HG03354 (cell line): ENCODE measurements around the gene PSMB10.
"Not testable (repeated sequence)": the region's sequence is repeated elsewhere in the genome, so short reads cannot be mapped to it uniquely, and the experiment has no call there.

Experiments used
- ATAC-seq: cut with Tn5 transposase; IDR thresholded peaks from one replicate; pipeline ENCODE4 v1.9.1; 2021; ENCODE audit warnings: mild to moderate bottlenecking; ENCODE audit not compliant: unreplicated experiment, poor library complexity, severe bottlenecking

The PSMB10 gene

GRCh38 chr16:67930191-67930590, 6.5 kb downstream of the PSMB10 start:
- ATAC-seq = no peak

GRCh38 chr16:67928561-67929364, 7.9 kb downstream of the PSMB10 start:
- ATAC-seq = peak; percentile 58

- ATAC-seq = no peak
Observed at GRCh38 chr16:67928147-67928546, 8.5 kb downstream of the PSMB10 start.

- no peak for ATAC-seq
Observed at GRCh38 chr16:67927131-67927941, 9.3 kb downstream of the PSMB10 start.

- ATAC-seq = no peak
Observed at GRCh38 chr16:67926181-67926750, 10.4 kb downstream of the PSMB10 start.

GRCh38 chr16:67924140-67924906, 12.3 kb downstream of the PSMB10 start:
- no peak for ATAC-seq

GRCh38 chr16:67923414-67924116, 13.1 kb downstream of the PSMB10 start:
- no peak for ATAC-seq

- ATAC-seq = no peak
Observed at GRCh38 chr16:67922740-67923139, 13.9 kb downstream of the PSMB10 start.

GRCh38 chr16:67922221-67922620, 14.4 kb downstream of the PSMB10 start:
- no peak for ATAC-seq

- ATAC-seq = no peak
Observed at GRCh38 chr16:67919622-67920221, 16.9 kb downstream of the PSMB10 start.

GRCh38 chr16:67917852-67918236, 18.8 kb downstream of the PSMB10 start:
- no peak for ATAC-seq

GRCh38 chr16:67917140-67917851, 19.4 kb downstream of the PSMB10 start:
- ATAC-seq = no peak

- no peak for ATAC-seq
Observed at GRCh38 chr16:67915831-67916723, 20.6 kb downstream of the PSMB10 start.

- not testable (repeated sequence) for ATAC-seq
Observed at GRCh38 chr16:67915496-67915769, 21.2 kb downstream of the PSMB10 start.

- no peak for ATAC-seq
Observed at GRCh38 chr16:67914758-67915495, 21.7 kb downstream of the PSMB10 start.

- ATAC-seq = no peak
Observed at GRCh38 chr16:67910158-67910557, 26.5 kb downstream of the PSMB10 start.
